Stimulated activated CD8-positive, alpha-beta memory T cell treated with anti-CD3 and anti-CD28 coated beads, Interleukin-2, amount 100 ng/mL, for 1 hour (primary cell): Measurements from ENCODE around the gene FBXO31.
"Not testable (repeated sequence)": the region's sequence is repeated elsewhere in the genome, so short reads cannot be mapped to it uniquely, and the experiment has no call there.

Experiments used
- DNase-seq, 2 donors: peaks; one replicate each; pipeline ENCODE4 v3.0.0-alpha.2; 2020; ENCODE audit warnings: low read depth in 2 of 2

FBXO31 gene

GRCh38 chr16:87362828-87363559 is 20.6 kb downstream of the FBXO31 start:
- DNase-seq, result not testable (repeated sequence)

GRCh38 chr16:87361916-87362619 is 21.5 kb downstream of the FBXO31 start:
- no peak for DNase-seq

- no peak for DNase-seq
Measured at GRCh38 chr16:87360862-87361610, 22.5 kb downstream of the FBXO31 start.

GRCh38 chr16:87359121-87359520 is 24.5 kb downstream of the FBXO31 start:
- no peak for DNase-seq

GRCh38 chr16:87358696-87359095 is 24.9 kb downstream of the FBXO31 start:
- no peak for DNase-seq

GRCh38 chr16:87358250-87358649 is 25.3 kb downstream of the FBXO31 start:
- DNase-seq, result no peak

- DNase-seq, result no peak
Measured at GRCh38 chr16:87356491-87356853, 27.1 kb downstream of the FBXO31 start.

- no peak for DNase-seq
Measured at GRCh38 chr16:87353613-87354012, 30.0 kb downstream of the FBXO31 start.

GRCh38 chr16:87352818-87353217 is 30.8 kb downstream of the FBXO31 start:
- DNase-seq, result no peak

- no peak for DNase-seq
Measured at GRCh38 chr16:87351320-87351698, 32.3 kb downstream of the FBXO31 start.

- no peak for DNase-seq
Measured at GRCh38 chr16:87350681-87351319, 32.8 kb downstream of the FBXO31 start.

- no peak for DNase-seq
Measured at GRCh38 chr16:87350031-87350430, 33.5 kb downstream of the FBXO31 start.

- no peak for DNase-seq
Measured at GRCh38 chr16:87348616-87349157, 34.9 kb downstream of the FBXO31 start.

GRCh38 chr16:87347932-87348615 is 35.5 kb downstream of the FBXO31 start:
- DNase-seq, result no peak

GRCh38 chr16:87346517-87347060 is 37.0 kb downstream of the FBXO31 start:
- DNase-seq, result no peak

- no peak for DNase-seq
Measured at GRCh38 chr16:87345726-87346424, 37.7 kb downstream of the FBXO31 start.

- peak; percentile 2 to 34 for DNase-seq
Measured at GRCh38 chr16:87344931-87345631, 38.5 kb downstream of the FBXO31 start.

- DNase-seq, result no peak
Measured at GRCh38 chr16:87344165-87344930, 39.2 kb downstream of the FBXO31 start.

GRCh38 chr16:87343753-87344050 is 39.9 kb downstream of the FBXO31 start:
- no peak for DNase-seq
